MM.1S (cell line): ENCODE data around the gene ZNF335.

Source experiments
- DNase-seq: peaks from one replicate; pipeline ENCODE4 v3.0.0-alpha.2; 2015
- H2AFZ ChIP-seq: fragments of 300-600 bp; sonication (generic); 2 replicates; pipeline ENCODE4 v1.6.0; 2016; ENCODE audit warnings: antibody characterized with exemption, low read length
- H3F3A ChIP-seq: fragments of 300-600 bp; sonication (generic); 2 replicates; pipeline ENCODE4 v1.6.1; 2016; ENCODE audit warnings: mild to moderate bottlenecking, antibody characterized with exemption, low read length, moderate library complexity, mixed read lengths; ENCODE audit not compliant: insufficient read depth
- H3K27ac ChIP-seq: fragments of 300-600 bp; sonication (generic); 2 replicates; pipeline ENCODE4 v1.5.1; 2016; ENCODE audit warnings: mild to moderate bottlenecking, low read length
- H3K27me3 ChIP-seq: fragments of 300-600 bp; sonication (generic); replicated peaks from 2 replicates; pipeline ENCODE4 v1.6.0; 2016; ENCODE audit warnings: low read length; ENCODE audit not compliant: insufficient read depth
- H3K36me3 ChIP-seq: fragments of 300-600 bp; sonication (generic); replicated peaks from 2 replicates; pipeline ENCODE4 v1.6.1; 2016; ENCODE audit warnings: mild to moderate bottlenecking, low read length, mixed read lengths; ENCODE audit not compliant: insufficient read depth
- H3K4me1 ChIP-seq: fragments of 300-600 bp; sonication (generic); 2 replicates; pipeline ENCODE4 v1.6.1; 2016; ENCODE audit warnings: low read length, mixed read lengths
- H3K4me2 ChIP-seq: fragments of 300-600 bp; sonication (generic); 2 replicates; pipeline ENCODE4 v1.6.0; 2016; ENCODE audit warnings: low read depth, low read length
- H3K4me3 ChIP-seq: fragments of 300-600 bp; sonication (generic); 2 replicates; pipeline ENCODE4 v1.5.1; 2016; ENCODE audit warnings: low read length, mixed read lengths
- H3K79me2 ChIP-seq: fragments of 300-600 bp; sonication (generic); 2 replicates; pipeline ENCODE4 v1.6.1; 2016; ENCODE audit warnings: mixed run types, low read length, mixed read lengths
- H3K9ac ChIP-seq: fragments of 300-600 bp; sonication (generic); 2 replicates; pipeline ENCODE4 v1.6.1; 2016; ENCODE audit warnings: low read length, mixed read lengths
- H3K9me2 ChIP-seq: fragments of 300-600 bp; sonication (generic); replicated peaks from 2 replicates; pipeline ENCODE4 v1.6.1; 2016; ENCODE audit warnings: mild to moderate bottlenecking, low read length, mixed read lengths; ENCODE audit not compliant: insufficient read depth
- H3K9me3 ChIP-seq: fragments of 300-600 bp; sonication (generic); replicated peaks from 2 replicates; pipeline ENCODE4 v1.6.1; 2016; ENCODE audit warnings: mild to moderate bottlenecking, low read length, mixed read lengths; ENCODE audit not compliant: insufficient read depth
- H4K20me1 ChIP-seq: fragments of 300-600 bp; sonication (generic); 2 replicates; pipeline ENCODE4 v1.6.1; 2016; ENCODE audit warnings: mild to moderate bottlenecking, low read length, moderate library complexity, mixed read lengths; ENCODE audit not compliant: insufficient read depth
- CTCF ChIP-seq: fragments of 300-600 bp; sonication (generic); IDR thresholded peaks from 2 replicates; pipeline ENCODE4 v1.5.1; 2016; ENCODE audit warnings: antibody characterized with exemption, low read length, mixed read lengths
- EZH2 ChIP-seq: fragments of 300-600 bp; sonication (generic); optimal IDR thresholded peaks from 2 replicates; pipeline ENCODE3; 2017; ENCODE audit warnings: low read depth, mild to moderate bottlenecking, antibody characterized with exemption, low read length, mixed read lengths
- EZH2phosphoT487 ChIP-seq: fragments of 300-600 bp; sonication (generic); IDR thresholded peaks from 2 replicates; pipeline ENCODE4 v1.6.1; 2018; ENCODE audit warnings: antibody characterized with exemption, low read length

The ZNF335 gene

GRCh38 chr20:45927071-45927878 lies 44.7 kb downstream of the ZNF335 start:
- H3K9me2 ChIP-seq, result no peaks in the 10 kb centered on the region
- no peak overlapping the region for H3K27ac ChIP-seq
- no peaks in the 10 kb centered on the region for H3K4me1 ChIP-seq
- no peaks in the 10 kb centered on the region for H3K79me2 ChIP-seq
- H4K20me1 ChIP-seq, result no peaks in the 10 kb centered on the region
- no peaks in the 10 kb centered on the region for H3K36me3 ChIP-seq
- no peaks in the 10 kb centered on the region for H3K27me3 ChIP-seq
- H3K9me3 ChIP-seq, result no peaks in the 10 kb centered on the region
- H3K4me3 ChIP-seq, result no peak overlapping the region
- TF ChIP-seq EZH2, result no peak
- TF ChIP-seq EZH2phosphoT487, result no peak
- TF ChIP-seq CTCF, result no peak
- no peak overlapping the region for H3K4me2 ChIP-seq
- no peaks in the 10 kb centered on the region for H3F3A ChIP-seq
- H2AFZ ChIP-seq, result no peak overlapping the region
- no peak overlapping the region for H3K9ac ChIP-seq
- no peak for DNase-seq

DNA sequence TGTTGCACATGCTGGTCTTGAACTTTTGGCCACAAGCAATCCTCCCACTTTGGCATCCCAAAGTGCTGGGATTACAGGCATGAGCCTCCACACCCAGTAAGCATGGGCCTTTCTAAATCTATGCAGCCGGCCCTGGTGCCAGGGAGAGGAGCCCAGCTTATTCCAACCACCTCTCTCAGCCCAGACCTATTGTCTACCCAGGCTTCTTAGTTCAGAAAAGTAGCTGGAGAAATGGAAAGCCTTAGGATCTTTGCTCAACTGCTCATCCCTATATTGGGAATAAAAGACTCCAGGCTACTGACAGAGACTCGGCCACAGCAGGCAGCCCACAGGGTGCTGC lies 45.3 kb downstream of the ZNF335 start:
- Histone ChIP-seq H3K4me1 (no peaks in the 10 kb centered on the region), H3K4me2 (no peak overlapping the region), H3K4me3 (no peak overlapping the region), H3K27me3 (no peaks in the 10 kb centered on the region), H3K9me3 (no peaks in the 10 kb centered on the region), H2AFZ (no peak overlapping the region), H3F3A (no peaks in the 10 kb centered on the region), H4K20me1 (no peaks in the 10 kb centered on the region), H3K9ac (no peak overlapping the region), H3K36me3 (no peaks in the 10 kb centered on the region), H3K79me2 (no peaks in the 10 kb centered on the region), H3K9me2 (no peaks in the 10 kb centered on the region), H3K27ac (no peak overlapping the region)
- TF ChIP-seq EZH2 (no peak), CTCF (no peak)
- DNase-seq, result no peak

DNA sequence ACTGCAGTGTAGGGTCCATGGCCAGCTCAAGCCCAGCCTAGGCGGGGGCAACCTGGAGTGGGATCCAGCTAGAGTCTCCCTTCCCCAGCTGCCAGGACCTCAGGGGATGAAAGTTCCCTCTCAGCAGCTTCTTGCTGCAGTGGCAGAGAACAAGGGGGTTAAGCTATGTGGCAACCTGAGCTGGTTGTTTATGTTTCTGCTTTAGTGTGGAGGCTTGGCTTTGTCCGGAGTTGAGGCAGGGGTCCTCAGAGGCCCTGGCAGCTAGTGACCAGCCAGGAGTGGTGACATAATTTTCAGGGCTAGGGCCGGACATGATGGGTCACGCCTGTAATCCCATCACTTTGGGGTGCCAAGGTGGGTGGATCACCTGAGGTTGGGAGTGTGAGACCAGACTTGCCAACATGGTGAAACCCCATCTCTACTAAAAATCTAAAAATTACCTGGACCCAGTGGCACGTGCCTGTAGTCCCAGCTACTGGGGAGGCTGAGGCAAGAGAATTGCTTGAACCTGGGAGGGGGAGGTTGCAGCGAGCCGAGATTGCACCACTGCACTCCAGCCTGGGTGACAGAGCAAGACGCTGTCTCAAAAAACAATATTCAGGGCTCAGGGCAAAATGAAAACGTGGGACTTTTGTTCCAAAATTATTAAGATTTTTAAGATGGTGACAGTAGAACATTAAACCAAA lies 46.0 kb downstream of the ZNF335 start:
- H3K9me3 ChIP-seq, result no peaks in the 10 kb centered on the region
- no peak overlapping the region for H3K4me2 ChIP-seq
- H3K27ac ChIP-seq, result no peak overlapping the region
- H3K79me2 ChIP-seq, result no peaks in the 10 kb centered on the region
- no peaks in the 10 kb centered on the region for H3K4me1 ChIP-seq
- no peak overlapping the region for H3K9ac ChIP-seq
- no peak overlapping the region for H3K4me3 ChIP-seq
- no peak for TF ChIP-seq EZH2
- TF ChIP-seq EZH2phosphoT487, result no peak
- TF ChIP-seq CTCF, result no peak
- no peaks in the 10 kb centered on the region for H3F3A ChIP-seq
- DNase-seq, result no peak
- H3K9me2 ChIP-seq, result no peaks in the 10 kb centered on the region
- no peaks in the 10 kb centered on the region for H3K36me3 ChIP-seq
- no peak overlapping the region for H2AFZ ChIP-seq
- no peaks in the 10 kb centered on the region for H4K20me1 ChIP-seq
- no peaks in the 10 kb centered on the region for H3K27me3 ChIP-seq
